OCI-LY1 (cell line): ENCODE data around the gene OXLD1.

Source experiments
- H2AFZ ChIP-seq: fragments of 200-600 bp; sonication (generic), shearing (Covaris generic); 2 replicates; pipeline ENCODE4 v1.6.0; 2014; ENCODE audit warnings: antibody characterized with exemption, mild to moderate bottlenecking, low read length
- H3F3A ChIP-seq: fragments of 200-600 bp; sonication (generic), shearing (Covaris generic); 2 replicates; pipeline ENCODE4 v1.6.0; 2014; ENCODE audit warnings: mild to moderate bottlenecking, antibody characterized with exemption, low read length, moderate library complexity; ENCODE audit not compliant: insufficient read depth
- H3K27ac ChIP-seq: fragments of 200-600 bp; sonication (generic); 2 replicates; pipeline ENCODE4 v1.5.1; 2014; ENCODE audit warnings: low read length, mixed run types, mild to moderate bottlenecking, low read depth; ENCODE audit not compliant: poor library complexity, severe bottlenecking
- H3K27me3 ChIP-seq: fragments of 200-600 bp; sonication (generic); 2 replicates; pipeline ENCODE4 v1.6.0; 2014; ENCODE audit warnings: antibody characterized with exemption, mild to moderate bottlenecking, low read length, moderate library complexity; ENCODE audit not compliant: insufficient read depth
- H3K36me3 ChIP-seq: fragments of 200-600 bp; sonication (generic); 2 replicates; pipeline ENCODE4 v1.6.1; 2014; ENCODE audit warnings: mild to moderate bottlenecking, antibody characterized with exemption, low read length, moderate library complexity, mixed read lengths; ENCODE audit not compliant: insufficient read depth
- H3K4me1 ChIP-seq: fragments of 200-600 bp; sonication (generic); 2 replicates; pipeline ENCODE4 v1.5.1; 2014; ENCODE audit warnings: mild to moderate bottlenecking, low read length, moderate library complexity; ENCODE audit not compliant: insufficient read depth, severe bottlenecking
- H3K4me2 ChIP-seq: fragments of 200-600 bp; sonication (generic), shearing (Covaris generic); 2 replicates; pipeline ENCODE4 v1.6.1; 2014; ENCODE audit warnings: low read length
- H3K4me3 ChIP-seq: fragments of 200-600 bp; sonication (generic); 2 replicates; pipeline ENCODE4 v1.5.1; 2014; ENCODE audit warnings: low read length, low read depth, mild to moderate bottlenecking, mixed read lengths; ENCODE audit not compliant: poor library complexity, severe bottlenecking
- H3K79me2 ChIP-seq: fragments of 200-600 bp; shearing (Covaris generic); 2 replicates; pipeline ENCODE4 v1.6.1; 2016; ENCODE audit warnings: mixed run types, low read length, mixed read lengths; ENCODE audit not compliant: insufficient read depth
- H3K9ac ChIP-seq: fragments of 200-600 bp; sonication (generic), shearing (Covaris generic); 2 replicates; pipeline ENCODE4 v1.6.1; 2014; ENCODE audit warnings: mild to moderate bottlenecking, low read length, mixed read lengths
- H3K9me2 ChIP-seq: fragments of 200-600 bp; sonication (generic), shearing (Covaris generic); 2 replicates; pipeline ENCODE4 v1.6.1; 2014; ENCODE audit warnings: low read depth, mild to moderate bottlenecking, low read length, mixed read lengths
- H3K9me3 ChIP-seq: fragments of 200-600 bp; shearing (Covaris generic); 2 replicates; pipeline ENCODE4 v1.6.1; 2014; ENCODE audit warnings: low read length, mixed read lengths
- H4K20me1 ChIP-seq: fragments of 200-600 bp; sonication (generic), shearing (Covaris generic); 2 replicates; pipeline ENCODE4 v1.6.0; 2016; ENCODE audit warnings: mild to moderate bottlenecking, low read length; ENCODE audit not compliant: insufficient read depth
- EZH2 ChIP-seq: fragments of 200-600 bp; sonication (generic), shearing (Covaris generic); IDR thresholded peaks from 2 replicates; pipeline ENCODE4 v1.8.0; 2017; ENCODE audit warnings: borderline replicate concordance, mixed run types, mild to moderate bottlenecking, antibody characterized with exemption, low read length, moderate library complexity, mixed read lengths
- TF ChIP-seq, protein P1 (sequence below): fragments of 200-600 bp; sonication (generic), shearing (Covaris generic); IDR thresholded peaks from 2 replicates; pipeline ENCODE4 v1.5.1; 2017; ENCODE audit warnings: mild to moderate bottlenecking, antibody characterized with exemption, low read length, moderate library complexity, mixed read lengths

OXLD1 gene

DNA sequence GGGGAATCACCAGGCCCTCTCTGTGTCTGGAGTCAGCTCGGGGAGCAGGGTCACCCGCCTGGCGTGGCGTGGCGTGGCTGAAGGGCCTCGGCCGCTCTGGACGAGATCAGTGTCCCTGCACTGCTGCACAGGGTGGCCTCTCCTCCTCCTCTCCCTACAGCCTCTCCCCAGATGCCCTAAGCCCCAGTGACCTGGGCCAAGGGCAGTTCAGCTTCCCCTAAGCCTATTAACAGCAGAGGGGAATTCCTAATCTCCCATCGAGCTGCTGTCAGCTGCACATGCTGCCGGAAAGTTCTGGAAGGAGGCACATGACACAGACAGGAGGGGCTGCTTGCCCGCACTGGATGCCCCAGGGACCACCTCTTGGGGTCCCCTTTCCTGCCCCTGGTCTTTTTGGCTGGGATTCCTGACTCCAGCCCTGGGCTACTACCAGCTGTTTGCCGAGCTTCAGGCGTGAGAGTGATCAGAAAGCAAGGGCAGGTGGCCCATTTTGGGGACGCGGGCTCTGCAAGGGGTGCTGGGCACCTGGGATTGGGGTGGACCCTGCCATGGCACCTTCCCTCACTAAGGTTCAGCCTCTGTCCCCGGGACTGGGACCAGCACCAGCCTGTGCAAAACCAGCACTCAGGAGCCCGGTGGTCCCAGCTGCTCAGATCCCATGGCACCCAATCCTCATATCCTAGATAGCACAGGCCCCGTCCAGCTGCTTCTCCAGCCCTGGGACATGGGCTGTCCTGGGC is 10.9 kb downstream of the OXLD1 start:
- Histone ChIP-seq H2AFZ (no peak overlapping the region), H3K9me3 (no peaks in the 10 kb centered on the region), H4K20me1 (no peaks in the 10 kb centered on the region), H3K27ac (no peak overlapping the region), H3K27me3 (peaks cover 17% of the 10 kb centered on the region), H3K36me3 (no peaks in the 10 kb centered on the region), H3K9ac (no peak overlapping the region), H3K9me2 (no peaks in the 10 kb centered on the region), H3K4me2 (no peak overlapping the region), H3K4me3 (no peak overlapping the region), H3K4me1 (peaks cover 10% of the 10 kb centered on the region), H3F3A (no peaks in the 10 kb centered on the region), H3K79me2 (no peaks in the 10 kb centered on the region)
- no peak for TF ChIP-seq EZH2
- TF ChIP-seq, protein P1, sequence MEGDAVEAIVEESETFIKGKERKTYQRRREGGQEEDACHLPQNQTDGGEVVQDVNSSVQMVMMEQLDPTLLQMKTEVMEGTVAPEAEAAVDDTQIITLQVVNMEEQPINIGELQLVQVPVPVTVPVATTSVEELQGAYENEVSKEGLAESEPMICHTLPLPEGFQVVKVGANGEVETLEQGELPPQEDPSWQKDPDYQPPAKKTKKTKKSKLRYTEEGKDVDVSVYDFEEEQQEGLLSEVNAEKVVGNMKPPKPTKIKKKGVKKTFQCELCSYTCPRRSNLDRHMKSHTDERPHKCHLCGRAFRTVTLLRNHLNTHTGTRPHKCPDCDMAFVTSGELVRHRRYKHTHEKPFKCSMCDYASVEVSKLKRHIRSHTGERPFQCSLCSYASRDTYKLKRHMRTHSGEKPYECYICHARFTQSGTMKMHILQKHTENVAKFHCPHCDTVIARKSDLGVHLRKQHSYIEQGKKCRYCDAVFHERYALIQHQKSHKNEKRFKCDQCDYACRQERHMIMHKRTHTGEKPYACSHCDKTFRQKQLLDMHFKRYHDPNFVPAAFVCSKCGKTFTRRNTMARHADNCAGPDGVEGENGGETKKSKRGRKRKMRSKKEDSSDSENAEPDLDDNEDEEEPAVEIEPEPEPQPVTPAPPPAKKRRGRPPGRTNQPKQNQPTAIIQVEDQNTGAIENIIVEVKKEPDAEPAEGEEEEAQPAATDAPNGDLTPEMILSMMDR, result no peak

DNA sequence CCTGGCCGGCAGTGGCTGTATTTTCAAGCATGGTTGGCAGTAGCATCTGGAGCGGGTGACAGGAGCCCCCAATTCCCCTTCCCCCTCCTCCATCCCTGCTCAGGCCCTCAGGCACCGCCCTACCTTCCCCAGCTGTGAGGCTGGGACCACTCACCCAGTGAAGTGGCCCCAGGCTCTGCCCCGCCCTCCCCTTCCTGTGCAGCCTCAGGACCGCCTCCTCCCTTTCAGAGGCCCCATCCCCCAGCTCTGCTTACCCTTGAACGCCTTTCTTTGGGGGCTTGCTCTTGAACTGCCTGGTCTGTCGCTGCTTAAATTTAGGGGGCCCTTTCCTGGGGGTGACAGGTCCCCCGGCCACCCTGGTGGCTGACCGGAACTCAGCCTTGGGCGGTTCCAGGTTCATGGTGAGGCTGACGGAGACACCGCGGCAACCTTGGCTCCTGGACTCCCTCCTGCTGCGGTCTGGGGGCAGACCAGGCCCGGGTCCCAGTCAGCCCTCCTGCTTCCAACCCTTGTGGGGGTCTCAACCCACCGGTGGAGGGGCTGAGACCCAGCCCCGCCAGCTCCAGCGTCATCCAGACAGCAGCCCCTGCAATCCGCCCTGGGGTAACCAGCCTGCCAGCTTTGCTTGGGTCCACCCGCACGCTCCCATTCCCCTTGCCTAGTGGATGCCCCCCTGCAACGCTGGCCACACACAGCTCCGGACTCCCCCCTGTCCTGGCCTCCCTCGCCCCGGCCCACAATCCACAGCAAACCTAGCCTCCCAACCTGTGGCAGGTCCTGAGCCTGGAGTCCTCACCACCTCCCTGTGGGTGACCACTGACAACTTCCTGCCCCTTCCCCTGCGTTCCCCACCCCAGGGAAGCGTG is 13.3 kb downstream of the OXLD1 start:
- Histone ChIP-seq H3K4me2 (peak overlapping the region; percentile 43), H3K36me3 (no peaks in the 10 kb centered on the region; the same call in 1 of the 2 replicates), H3K27ac (no peak overlapping the region), H3K9me2 (no peaks in the 10 kb centered on the region), H3K4me1 (peaks cover 10% of the 10 kb centered on the region), H3K9ac (no peak overlapping the region; the same call in 1 of the 2 replicates), H2AFZ (no peak overlapping the region), H3K79me2 (no peaks in the 10 kb centered on the region), H3K4me3 (peak overlapping the region; percentile 33), H3F3A (no peaks in the 10 kb centered on the region), H3K27me3 (peaks cover 20% of the 10 kb centered on the region), H3K9me3 (no peaks in the 10 kb centered on the region), H4K20me1 (no peaks in the 10 kb centered on the region)
- TF ChIP-seq, protein P1, result no peak
- no peak for TF ChIP-seq EZH2

DNA sequence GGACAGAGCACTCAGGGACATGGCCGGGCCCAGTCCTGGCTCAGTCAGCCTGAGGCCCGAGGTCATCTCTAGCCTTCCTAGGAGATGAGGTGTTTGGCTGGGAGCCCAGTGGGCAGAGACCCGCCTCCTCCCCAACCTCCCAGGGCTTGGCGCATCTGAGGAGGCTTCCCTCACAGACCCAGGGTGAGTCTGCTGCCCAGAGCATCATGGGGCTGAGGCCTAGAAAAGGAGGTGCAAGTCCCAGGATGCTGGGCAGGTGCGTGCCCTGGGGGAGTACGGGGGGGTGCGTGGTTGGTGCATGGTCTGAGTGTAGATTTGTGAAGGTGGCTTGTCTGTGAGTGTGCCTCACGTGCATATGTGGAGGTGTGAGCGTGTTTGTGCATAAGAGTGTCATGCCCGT is 14.7 kb downstream of the OXLD1 start:
- Histone ChIP-seq H3K36me3 (no peaks in the 10 kb centered on the region; the same call in 1 of the 2 replicates), H3K27ac (no peak overlapping the region)

More for the DNA sequence above, 14.7 kb downstream of the OXLD1 start:
- no peak overlapping the region for H3K4me2 ChIP-seq
- H3F3A ChIP-seq, result no peaks in the 10 kb centered on the region
- no peak for TF ChIP-seq EZH2
- TF ChIP-seq, protein P1, result no peak
- no peak overlapping the region for H3K9ac ChIP-seq
- peaks cover 10% of the 10 kb centered on the region for H3K4me1 ChIP-seq
- H3K9me2 ChIP-seq, result no peaks in the 10 kb centered on the region
- H4K20me1 ChIP-seq, result no peaks in the 10 kb centered on the region
- peaks cover 23% of the 10 kb centered on the region for H3K27me3 ChIP-seq
- H3K4me3 ChIP-seq, result no peak overlapping the region
- H2AFZ ChIP-seq, result no peak overlapping the region
- H3K9me3 ChIP-seq, result no peaks in the 10 kb centered on the region
- no peaks in the 10 kb centered on the region for H3K79me2 ChIP-seq
